ENCODE results near the gene MIPOL1.

DNA sequence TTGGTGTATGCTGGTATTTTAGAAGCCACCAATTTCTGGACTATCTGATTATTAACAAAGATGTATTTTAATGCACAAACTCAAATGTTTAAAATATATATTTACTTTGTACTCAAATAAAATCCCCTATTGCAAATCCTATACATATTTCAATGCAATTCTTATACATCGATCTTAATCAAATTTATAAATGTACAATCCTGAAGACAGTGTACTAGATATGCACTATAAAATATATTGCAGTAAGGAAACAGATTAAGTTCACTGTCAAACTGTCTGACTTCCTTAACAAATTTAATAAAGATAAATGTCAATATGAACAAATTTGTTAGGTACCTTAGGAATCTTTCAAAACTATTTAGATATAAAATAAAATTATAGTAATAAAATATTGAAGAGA, 353.4 kb downstream of the MIPOL1 start:
- TF ChIP-seq CTCF (IDR thresholded peaks at IDR 0.05), result no peak
- no peak for TF ChIP-seq POLR2AphosphoS5 (IDR thresholded peaks at IDR 0.05)
